ENCODE results near the gene GPSM1.

GPSM1 gene

GRCh38 chr9:136327304-136327974 lies at the start of gene GPSM1:
Gene GPSM1 (plus strand): TSS chr9:136327539. CDS start chr9:136327696, 157 bp downstream.
- no peak for DNase-seq

GRCh38 chr9:136277746-136278145 lies 49.6 kb upstream of the GPSM1 start:
- DNase-seq = no peak

GRCh38 chr9:136278221-136278620 lies 49.1 kb upstream of the GPSM1 start:
- DNase-seq = no peak

GRCh38 chr9:136278894-136279293 lies 48.4 kb upstream of the GPSM1 start:
- DNase-seq = no peak

- no peak for DNase-seq
These were observed 47.9 kb upstream of the GPSM1 start for GRCh38 chr9:136279471-136279870.

GRCh38 chr9:136280535-136281315 lies 46.6 kb upstream of the GPSM1 start:
- no peak for DNase-seq

- no peak for DNase-seq
These were observed 45.7 kb upstream of the GPSM1 start for GRCh38 chr9:136281421-136282271.

GRCh38 chr9:136282272-136282861 lies 45.0 kb upstream of the GPSM1 start:
- DNase-seq = no peak

GRCh38 chr9:136283291-136284235 lies 43.8 kb upstream of the GPSM1 start:
- no peak for DNase-seq

GRCh38 chr9:136284311-136284710 lies 43.0 kb upstream of the GPSM1 start:
- DNase-seq = no peak

GRCh38 chr9:136284951-136285350 lies 42.4 kb upstream of the GPSM1 start:
- DNase-seq = no peak

- no peak for DNase-seq
These were observed 41.6 kb upstream of the GPSM1 start for GRCh38 chr9:136285501-136286358.

GRCh38 chr9:136286359-136286986 lies 40.9 kb upstream of the GPSM1 start:
- DNase-seq = no peak

GRCh38 chr9:136286987-136287379 lies 40.4 kb upstream of the GPSM1 start:
- DNase-seq = no peak

- DNase-seq = no peak
These were observed 39.2 kb upstream of the GPSM1 start for GRCh38 chr9:136287960-136288753.

GRCh38 chr9:136289651-136290507 lies 37.5 kb upstream of the GPSM1 start:
- DNase-seq = no peak

- DNase-seq = no peak
These were observed 36.8 kb upstream of the GPSM1 start for GRCh38 chr9:136290508-136291000.

GRCh38 chr9:136291306-136292025 lies 35.9 kb upstream of the GPSM1 start:
- no peak for DNase-seq

Data from NCI-H2081 treated with DMSO at 0.1 percent for 48 hours (cell line).